ENCODE measurements around the gene ICAM4. TPM values are rescaled to one million over a fixed set of nuclear protein-coding genes. Genes with fewer than 3 reads are reported as not detected.

Gene ICAM4
- total RNA-seq, 1 experiment from 2014 or later: 1.7 TPM

- CTCF ChIA-PET: no interaction called here
- peaks cover 9% of the 10 kb centered on the region for H3K36me3 Mint-ChIP-seq (ENCODE audit: insufficient read depth, unreplicated experiment)
- no peak overlapping the region for H3K27ac Mint-ChIP-seq (ENCODE audit: unreplicated experiment)
- intact Hi-C loops (cut with micrococcal nuclease; ENCODE audit: unreplicated experiment): no loop called here
- no peak for TF ChIP-seq CTCF (IDR thresholded peaks at IDR 0.05; ENCODE audit: unreplicated experiment)
- H3K9me3 Mint-ChIP-seq (ENCODE audit: low read depth, unreplicated experiment): no peaks in the 10 kb centered on the region
- peaks cover 8% of the 10 kb centered on the region for H3K4me1 Mint-ChIP-seq (ENCODE audit: low read depth, unreplicated experiment)
- no peaks in the 10 kb centered on the region for H3K27me3 Mint-ChIP-seq (ENCODE audit: unreplicated experiment)
- H3K4me3 Mint-ChIP-seq (ENCODE audit: low read depth, unreplicated experiment): no peak overlapping the region
- BruUV-seq (replicated peaks): no TSS peak
- DNase-seq: no peak
Measured at GRCh38 chr19:10262771-10263170, 24.0 kb upstream of the ICAM4 start.

GRCh38 chr19:10266706-10267105 is 20.0 kb upstream of the ICAM4 start:
- H3K4me1 Mint-ChIP-seq (ENCODE audit: low read depth, unreplicated experiment): peaks cover 8% of the 10 kb centered on the region
- CTCF ChIA-PET: interaction anchor here (1.1 kb wide), 1 partner anchor 122 kb away, joined by 3 read pairs; no protein-coding TSS in a partner anchor
- no peak for DNase-seq
- TF ChIP-seq CTCF (IDR thresholded peaks at IDR 0.05; ENCODE audit: unreplicated experiment): no peak
- BruUV-seq (replicated peaks): no TSS peak
- H3K4me3 Mint-ChIP-seq (ENCODE audit: low read depth, unreplicated experiment): no peak overlapping the region
- H3K9me3 Mint-ChIP-seq (ENCODE audit: low read depth, unreplicated experiment): no peaks in the 10 kb centered on the region
- intact Hi-C loops (cut with micrococcal nuclease; ENCODE audit: unreplicated experiment): no loop called here
- peak overlapping the region; percentile 33 for H3K27ac Mint-ChIP-seq (ENCODE audit: unreplicated experiment)
- no peaks in the 10 kb centered on the region for H3K27me3 Mint-ChIP-seq (ENCODE audit: unreplicated experiment)
- H3K36me3 Mint-ChIP-seq (ENCODE audit: insufficient read depth, unreplicated experiment): peaks cover 29% of the 10 kb centered on the region

- no peak overlapping the region for H3K27ac Mint-ChIP-seq (ENCODE audit: unreplicated experiment)
- no peak for DNase-seq
- H3K27me3 Mint-ChIP-seq (ENCODE audit: unreplicated experiment): no peaks in the 10 kb centered on the region
- H3K36me3 Mint-ChIP-seq (ENCODE audit: insufficient read depth, unreplicated experiment): peaks cover 39% of the 10 kb centered on the region
- H3K4me3 Mint-ChIP-seq (ENCODE audit: low read depth, unreplicated experiment): no peak overlapping the region
- H3K4me1 Mint-ChIP-seq (ENCODE audit: low read depth, unreplicated experiment): peaks cover 8% of the 10 kb centered on the region
- H3K9me3 Mint-ChIP-seq (ENCODE audit: low read depth, unreplicated experiment): no peaks in the 10 kb centered on the region
- CTCF ChIA-PET: interaction anchor here (1.1 to 1.3 kb wide), 2 partner anchors 120 to 123 kb away, joined by 3 read pairs; no protein-coding TSS in a partner anchor
- intact Hi-C loops (cut with micrococcal nuclease; ENCODE audit: unreplicated experiment): no loop called here
- TF ChIP-seq CTCF (IDR thresholded peaks at IDR 0.05; ENCODE audit: unreplicated experiment): no peak
- BruUV-seq (replicated peaks): no TSS peak
Measured at GRCh38 chr19:10268071-10268470, 18.7 kb upstream of the ICAM4 start.

- intact Hi-C loops (cut with micrococcal nuclease; ENCODE audit: unreplicated experiment): loop anchor here (1.0 kb wide), 1 partner anchor 119 kb away; no protein-coding TSS in a partner anchor
- peak; percentile 62 for TF ChIP-seq CTCF (IDR thresholded peaks at IDR 0.05; ENCODE audit: unreplicated experiment)
- peak overlapping the region; percentile 42 for H3K27ac Mint-ChIP-seq (ENCODE audit: unreplicated experiment)
- no peaks in the 10 kb centered on the region for H3K27me3 Mint-ChIP-seq (ENCODE audit: unreplicated experiment)
- peak; percentile 90 for DNase-seq
- peaks cover 53% of the 10 kb centered on the region for H3K36me3 Mint-ChIP-seq (ENCODE audit: insufficient read depth, unreplicated experiment)
- no TSS peak for BruUV-seq (replicated peaks)
- CTCF ChIA-PET: interaction anchor here (0.6 to 3.7 kb wide), 8 partner anchors 10 to 149 kb away, joined by 3 to 40 read pairs (median 5); partner anchors contain the start of genes ICAM5 and TYK2
- peaks cover 18% of the 10 kb centered on the region for H3K4me1 Mint-ChIP-seq (ENCODE audit: low read depth, unreplicated experiment)
- H3K4me3 Mint-ChIP-seq (ENCODE audit: low read depth, unreplicated experiment): peak overlapping the region; percentile 71
- no peaks in the 10 kb centered on the region for H3K9me3 Mint-ChIP-seq (ENCODE audit: low read depth, unreplicated experiment)
Measured at GRCh38 chr19:10269333-10270179, 17.2 kb upstream of the ICAM4 start.

Data from Calu3 (cell line).